H1 (cell line): ENCODE data around the gene TK1. TPM values are rescaled to one million over a fixed set of nuclear protein-coding genes. Genes with fewer than 3 reads are reported as not detected.

ENCODE experiments used
- ATF2 ChIP-seq: IDR thresholded peaks from 2 replicates; pipeline ENCODE4 v1.6.1; 2012; ENCODE audit warnings: low read length, inconsistent platforms
- BACH1 ChIP-seq: IDR thresholded peaks from 2 replicates; pipeline ENCODE4 v1.6.1; 2012; ENCODE audit warnings: low read length, improper control_type of control experiment
- CBX5 ChIP-seq: fragments of 300-800, 300-1000 bp; sonication (generic); IDR thresholded peaks from 2 replicates; pipeline ENCODE4 v1.7.1; 2016; ENCODE audit warnings: antibody characterized with exemption, low read length, low read depth
- CTBP2 ChIP-seq: IDR thresholded peaks from 2 replicates; pipeline ENCODE4 v1.7.0; 2011; ENCODE audit warnings: borderline replicate concordance, mild to moderate bottlenecking, moderate library complexity, mixed read lengths, low read length; ENCODE audit not compliant: insufficient read depth, insufficient read length
- E2F6 ChIP-seq: IDR thresholded peaks from 2 replicates; pipeline ENCODE4 v1.6.1; 2012; ENCODE audit warnings: inconsistent platforms
- EZH2 ChIP-seq: fragments of 200-600 bp; sonication (generic); IDR thresholded peaks from 2 replicates; pipeline ENCODE4 v1.7.1; 2012; ENCODE audit warnings: low read depth, mild to moderate bottlenecking, moderate library complexity, low read length, inconsistent platforms; ENCODE audit not compliant: severe bottlenecking
- JUN ChIP-seq: IDR thresholded peaks from 2 replicates; pipeline ENCODE4 v1.6.1; 2011; ENCODE audit warnings: low read depth, mild to moderate bottlenecking, improper control_type of control experiment, low read length
- KDM1A ChIP-seq: fragments of 200-600, 300-600 bp; sonication (generic); IDR thresholded peaks from 2 replicates; pipeline ENCODE4 v1.7.1; 2016; ENCODE audit warnings: mild to moderate bottlenecking, low read length, borderline replicate concordance
- PHF8 ChIP-seq: fragments of 200-600 bp; sonication (generic); conservative IDR thresholded peaks from 2 replicates; pipeline ENCODE4 v1.7.1; 2012; ENCODE audit warnings: low read depth, mild to moderate bottlenecking, inconsistent platforms, low read length, moderate library complexity
- POLR2A ChIP-seq, 2 experiments: IDR thresholded peaks; 1 replicate in 1 of 2; 2 replicates in 1 of 2; pipeline ENCODE4 v1.6.1; 2011; ENCODE audit warnings: low read depth in 2 of 2, low read length in 2 of 2, mild to moderate bottlenecking in 2 of 2; ENCODE audit errors: control extremely low read depth in 1 of 2
- SP1 ChIP-seq: IDR thresholded peaks from 2 replicates; pipeline ENCODE4 v1.6.1; 2011; ENCODE audit warnings: low read depth, low read length
- SUZ12 ChIP-seq: fragments of 200-600 bp; sonication (generic); IDR thresholded peaks from 2 replicates; pipeline ENCODE4 v1.6.1; 2012; ENCODE audit warnings: mild to moderate bottlenecking, inconsistent platforms, low read length, moderate library complexity, mixed read lengths
- polyA plus RNA-seq, 7 experiments: library from polyadenylated mRNA; depleted of rRNA in 3 of 7; stranded (reverse) in 5 of 7; unstranded in 2 of 7; fragments of >200 nt in 5 of 7; fragments of 200-250 nt in 2 of 7; gene quantifications; 1 replicate in 5 of 7; 2 replicates in 1 of 7; 4 replicates in 1 of 7; pipeline versions ENCODE4 v1.2.1 to v1.2.3, GENCODE V29; 2011 to 2013; ENCODE audit warnings: missing spikeins in 2 of 7, mixed read lengths in 2 of 7
- total RNA-seq: library from RNA; stranded (reverse); fragmentation: NEBNext Ultra II Directional; extraction: Animal tissue kit (Norgen Biotek cat#: 25700); gene quantifications from 2 replicates; pipeline ENCODE4 v1.2.1, GENCODE V29; 2021

The TK1 gene
- total and polyA plus RNA-seq, 2 of the 8 experiments (the other 6 are each of a cell fraction or from before 2014, with no cell fraction given), result 66.9 to 147 TPM

- no peak for TF ChIP-seq CTBP2
- TF ChIP-seq JUN, result no peak
- TF ChIP-seq PHF8, result no peak
- TF ChIP-seq EZH2, result no peak
- TF ChIP-seq CBX5, result no peak
- peak in 1 of 2 experiments; percentile 16; a peak in 2 of 3 replicates for TF ChIP-seq POLR2A (IDR thresholded peaks at IDR 0.05; ENCODE audit: control extremely low read depth in 1 of 2, low read depth in 2 of 2, low read length in 2 of 2)
- TF ChIP-seq KDM1A, result no peak
- TF ChIP-seq SUZ12, result no peak
- no peak for TF ChIP-seq BACH1
- no peak for TF ChIP-seq SP1
- TF ChIP-seq E2F6, result no peak
- no peak for TF ChIP-seq ATF2
These were observed 11.8 kb downstream of the TK1 start (continued) for GRCh38 chr17:78174870-78175642.
